Neural crest cell (in vitro differentiated cells): ENCODE measurements around the gene ARFGEF3. TPM values are rescaled to one million over a fixed set of nuclear protein-coding genes. Genes with fewer than 3 reads are reported as not detected.

Experiments used
- DNase-seq: peaks from one replicate; pipeline ENCODE4 v3.0.0; 2021; ENCODE audit warnings: low read depth, mixed read lengths, low spot score
- H3K27ac Mint-ChIP-seq: one replicate; pipeline ENCODE4 v1.8.0; 2021; ENCODE audit warnings: mild to moderate bottlenecking, mixed read lengths; ENCODE audit not compliant: unreplicated experiment
- H3K27me3 Mint-ChIP-seq: 2 replicates; pipeline ENCODE4 v1.8.0; 2021; ENCODE audit warnings: low read depth, mild to moderate bottlenecking, mixed read lengths
- H3K36me3 Mint-ChIP-seq: 2 replicates; pipeline ENCODE4 v1.8.0; 2021; ENCODE audit warnings: low read depth, mild to moderate bottlenecking, mixed read lengths
- H3K4me1 Mint-ChIP-seq: 2 replicates; pipeline ENCODE4 v1.8.0; 2021; ENCODE audit warnings: mixed read lengths
- H3K4me3 Mint-ChIP-seq: one replicate; pipeline ENCODE4 v1.8.0; 2021; ENCODE audit warnings: mild to moderate bottlenecking, mixed read lengths
- H3K9me3 Mint-ChIP-seq: 2 replicates; pipeline ENCODE4 v1.8.0; 2021; ENCODE audit warnings: mixed read lengths
- total RNA-seq: library from RNA; stranded (reverse); gene quantifications from 2 replicates; pipeline ENCODE4 v1.2.1, GENCODE V29; 2021
- TF ChIP-seq, protein P1 (sequence below): fragments of 200-600 bp; sonication (generic); conservative IDR thresholded peaks from 2 replicates; pipeline ENCODE4 v1.5.0; 2021; ENCODE audit warnings: antibody characterized with exemption, mild to moderate bottlenecking

Gene ARFGEF3
- total RNA-seq, 1 donor from 2014 or later = 0.30 TPM

DNA sequence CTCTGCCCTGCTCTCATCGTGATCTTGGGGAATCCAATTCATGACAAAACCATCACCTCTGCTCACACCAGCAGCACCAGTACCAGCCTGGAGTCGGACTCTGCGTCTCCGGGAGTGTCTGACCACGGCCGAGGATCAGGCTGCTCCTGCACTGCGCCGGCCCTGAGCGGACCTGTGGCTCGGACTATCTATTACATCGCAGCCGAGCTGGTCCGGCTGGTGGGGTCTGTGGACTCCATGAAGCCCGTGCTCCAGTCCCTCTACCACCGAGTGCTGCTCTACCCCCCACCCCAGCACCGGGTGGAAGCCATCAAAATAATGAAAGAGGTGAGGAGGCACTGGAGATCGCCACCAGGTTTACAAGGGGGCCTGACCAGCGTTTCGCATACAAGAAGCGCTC is 93.7 kb downstream of the ARFGEF3 start:
- H3K36me3 Mint-ChIP-seq = no peaks in the 10 kb centered on the region
- DNase-seq = no peak
- no peak overlapping the region for H3K27ac Mint-ChIP-seq
- TF ChIP-seq, protein P1, sequence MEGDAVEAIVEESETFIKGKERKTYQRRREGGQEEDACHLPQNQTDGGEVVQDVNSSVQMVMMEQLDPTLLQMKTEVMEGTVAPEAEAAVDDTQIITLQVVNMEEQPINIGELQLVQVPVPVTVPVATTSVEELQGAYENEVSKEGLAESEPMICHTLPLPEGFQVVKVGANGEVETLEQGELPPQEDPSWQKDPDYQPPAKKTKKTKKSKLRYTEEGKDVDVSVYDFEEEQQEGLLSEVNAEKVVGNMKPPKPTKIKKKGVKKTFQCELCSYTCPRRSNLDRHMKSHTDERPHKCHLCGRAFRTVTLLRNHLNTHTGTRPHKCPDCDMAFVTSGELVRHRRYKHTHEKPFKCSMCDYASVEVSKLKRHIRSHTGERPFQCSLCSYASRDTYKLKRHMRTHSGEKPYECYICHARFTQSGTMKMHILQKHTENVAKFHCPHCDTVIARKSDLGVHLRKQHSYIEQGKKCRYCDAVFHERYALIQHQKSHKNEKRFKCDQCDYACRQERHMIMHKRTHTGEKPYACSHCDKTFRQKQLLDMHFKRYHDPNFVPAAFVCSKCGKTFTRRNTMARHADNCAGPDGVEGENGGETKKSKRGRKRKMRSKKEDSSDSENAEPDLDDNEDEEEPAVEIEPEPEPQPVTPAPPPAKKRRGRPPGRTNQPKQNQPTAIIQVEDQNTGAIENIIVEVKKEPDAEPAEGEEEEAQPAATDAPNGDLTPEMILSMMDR = no peak
- no peak overlapping the region for H3K4me3 Mint-ChIP-seq
- no peaks in the 10 kb centered on the region for H3K27me3 Mint-ChIP-seq
- peaks cover 7% of the 10 kb centered on the region for H3K4me1 Mint-ChIP-seq
- H3K9me3 Mint-ChIP-seq = no peaks in the 10 kb centered on the region

DNA sequence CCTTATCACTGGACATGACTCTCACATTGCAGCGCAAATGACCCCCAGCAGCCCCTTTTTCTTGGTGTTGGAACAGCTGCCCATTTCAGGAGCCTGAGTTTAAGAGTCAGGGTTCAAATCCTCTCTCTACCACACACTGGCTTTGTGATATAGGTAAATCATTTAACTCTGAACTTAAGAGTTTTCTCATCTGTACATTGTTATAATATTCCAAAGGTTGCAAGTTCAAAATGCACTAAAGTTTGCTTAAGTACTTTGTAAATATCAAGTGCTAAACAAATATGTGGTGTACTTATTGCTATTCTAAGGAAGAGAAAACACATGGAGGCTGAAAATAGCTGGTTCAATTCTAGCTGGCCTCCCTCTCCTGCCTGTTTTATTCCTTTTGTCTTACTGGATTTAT is 95.9 kb downstream of the ARFGEF3 start:
- Mint-ChIP-seq H3K4me3 (no peak overlapping the region), H3K27ac (no peak overlapping the region), H3K36me3 (no peaks in the 10 kb centered on the region), H3K27me3 (no peaks in the 10 kb centered on the region), H3K9me3 (no peaks in the 10 kb centered on the region), H3K4me1 (peaks cover 3% of the 10 kb centered on the region)
- TF ChIP-seq, protein P1 = no peak
- DNase-seq = no peak

DNA sequence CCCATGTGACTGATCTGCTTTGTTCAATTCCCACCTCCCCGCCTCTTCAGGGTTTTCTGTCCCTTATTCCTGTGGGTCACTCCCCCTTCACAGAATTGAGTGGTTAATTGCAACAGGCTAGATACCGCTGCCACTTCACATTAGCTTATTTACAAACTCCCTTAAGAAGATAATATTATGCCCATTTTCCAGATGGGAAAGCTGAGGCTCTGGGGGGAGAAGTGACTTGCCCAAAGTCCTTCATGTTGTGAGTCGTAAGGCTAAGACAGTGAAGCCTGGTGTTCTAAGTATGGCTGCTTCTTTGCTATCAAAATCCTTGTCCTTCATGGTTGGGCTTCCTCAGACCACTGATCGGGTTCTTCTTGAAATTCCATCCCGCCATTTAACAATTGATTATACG is 96.5 kb downstream of the ARFGEF3 start:
- TF ChIP-seq, protein P1 = no peak

DNA sequence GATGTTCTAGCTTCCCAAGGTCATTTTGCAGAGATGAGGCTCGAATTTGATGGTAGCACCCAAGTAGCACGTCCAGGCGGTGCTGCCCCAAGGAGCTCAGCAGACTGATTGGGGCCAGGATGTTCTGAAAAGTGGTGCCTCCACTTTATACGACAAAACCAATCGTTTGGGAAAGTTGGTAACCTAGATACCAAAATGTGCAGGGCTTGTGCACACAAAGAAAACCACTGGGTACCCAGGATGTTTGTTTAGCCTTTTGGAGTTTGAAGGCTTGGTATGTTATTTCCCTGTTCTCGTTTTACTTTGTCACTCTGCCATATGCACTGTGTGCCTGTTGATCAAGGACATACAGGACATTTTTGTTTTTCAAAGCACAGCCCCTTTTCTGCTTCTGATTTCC is 97.3 kb downstream of the ARFGEF3 start:
- Mint-ChIP-seq H3K27me3 (no peaks in the 10 kb centered on the region), H3K4me3 (no peak overlapping the region), H3K9me3 (no peaks in the 10 kb centered on the region), H3K4me1 (no peaks in the 10 kb centered on the region), H3K27ac (no peak overlapping the region), H3K36me3 (no peaks in the 10 kb centered on the region)
- TF ChIP-seq, protein P1 = no peak
- DNase-seq = no peak

More for the DNA sequence above, 96.5 kb downstream of the ARFGEF3 start:
- Mint-ChIP-seq H3K9me3 (no peaks in the 10 kb centered on the region), H3K36me3 (no peaks in the 10 kb centered on the region), H3K27ac (no peak overlapping the region), H3K27me3 (no peaks in the 10 kb centered on the region), H3K4me3 (no peak overlapping the region), H3K4me1 (no peaks in the 10 kb centered on the region)
- no peak for DNase-seq

DNA sequence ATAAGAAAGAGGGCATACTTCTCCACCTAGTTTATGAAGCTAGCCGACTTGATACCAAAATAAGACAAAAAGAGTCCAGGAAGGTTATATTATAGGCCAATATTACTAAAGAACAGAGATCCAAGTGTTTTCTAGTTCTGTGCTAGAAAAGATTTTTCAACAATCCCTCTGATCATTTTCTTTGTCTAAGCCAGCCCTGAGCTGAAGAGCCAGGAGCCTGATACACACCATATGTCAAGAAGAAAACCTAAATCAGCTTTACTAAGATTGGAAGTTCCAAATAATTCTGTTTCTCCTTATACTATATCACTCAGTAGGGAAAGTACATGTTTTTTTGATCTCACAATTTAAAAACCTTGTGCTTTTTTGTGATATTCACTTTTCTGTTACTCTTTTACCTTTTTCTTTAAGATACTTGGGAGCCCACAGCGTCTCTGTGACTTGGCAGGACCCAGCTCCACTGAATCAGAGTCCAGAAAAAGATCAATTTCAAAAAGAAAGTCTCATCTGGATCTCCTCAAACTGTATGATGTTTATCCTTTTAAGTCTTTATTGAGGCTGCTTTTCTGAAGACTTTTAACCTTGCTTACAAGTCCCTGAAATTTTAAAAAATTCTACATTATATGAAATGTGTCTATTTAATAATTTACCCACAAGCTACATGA is 99.5 kb downstream of the ARFGEF3 start:
- Mint-ChIP-seq H3K27ac (no peak overlapping the region), H3K27me3 (no peaks in the 10 kb centered on the region), H3K4me1 (no peaks in the 10 kb centered on the region), H3K36me3 (no peaks in the 10 kb centered on the region), H3K9me3 (no peaks in the 10 kb centered on the region), H3K4me3 (no peak overlapping the region)
- DNase-seq = no peak
- TF ChIP-seq, protein P1 = no peak
